GM19043 (cell line): Measurements from ENCODE around the gene NR2F1-AS1.

ENCODE experiments used
- ATAC-seq: cut with Tn5 transposase; IDR thresholded peaks from one replicate; pipeline ENCODE4 v1.9.1; 2021; ENCODE audit warnings: low read depth; ENCODE audit not compliant: unreplicated experiment

Gene NR2F1-AS1

GRCh38 chr5:93452255-93452654 lies 128.8 kb downstream of the NR2F1-AS1 start:
- no peak for ATAC-seq

GRCh38 chr5:93438124-93438523 lies 142.9 kb downstream of the NR2F1-AS1 start:
- ATAC-seq, result no peak

- ATAC-seq, result no peak
Observed at GRCh38 chr5:93436083-93436482, 144.9 kb downstream of the NR2F1-AS1 start.

- ATAC-seq, result no peak
Observed at GRCh38 chr5:93433422-93433821, 147.6 kb downstream of the NR2F1-AS1 start.

- no peak for ATAC-seq
Observed at GRCh38 chr5:93431250-93431649, 149.8 kb downstream of the NR2F1-AS1 start.

GRCh38 chr5:93430673-93431199 lies 150.3 kb downstream of the NR2F1-AS1 start:
- ATAC-seq, result no peak

- no peak for ATAC-seq
Observed at GRCh38 chr5:93430118-93430517, 150.9 kb downstream of the NR2F1-AS1 start.

- no peak for ATAC-seq
Observed at GRCh38 chr5:93428868-93429267, 152.2 kb downstream of the NR2F1-AS1 start.

- ATAC-seq, result no peak
Observed at GRCh38 chr5:93427316-93427715, 153.7 kb downstream of the NR2F1-AS1 start.

- no peak for ATAC-seq
Observed at GRCh38 chr5:93425096-93425495, 155.9 kb downstream of the NR2F1-AS1 start.

GRCh38 chr5:93423300-93423699 lies 157.7 kb downstream of the NR2F1-AS1 start:
- ATAC-seq, result no peak

GRCh38 chr5:93422652-93423280 lies 158.3 kb downstream of the NR2F1-AS1 start:
- no peak for ATAC-seq

- no peak for ATAC-seq
Observed at GRCh38 chr5:93421987-93422401, 159.0 kb downstream of the NR2F1-AS1 start.

- ATAC-seq, result no peak
Observed at GRCh38 chr5:93421468-93421867, 159.6 kb downstream of the NR2F1-AS1 start.

- ATAC-seq, result no peak
Observed at GRCh38 chr5:93417490-93417889, 163.5 kb downstream of the NR2F1-AS1 start.

- ATAC-seq, result no peak
Observed at GRCh38 chr5:93415819-93416218, 165.2 kb downstream of the NR2F1-AS1 start.

GRCh38 chr5:93411716-93412115 lies 169.3 kb downstream of the NR2F1-AS1 start:
- no peak for ATAC-seq

GRCh38 chr5:93409691-93410090 lies 171.3 kb downstream of the NR2F1-AS1 start:
- ATAC-seq, result no peak

- no peak for ATAC-seq
Observed at GRCh38 chr5:93407454-93407853, 173.6 kb downstream of the NR2F1-AS1 start.

- ATAC-seq, result no peak
Observed at GRCh38 chr5:93406971-93407401, 174.0 kb downstream of the NR2F1-AS1 start.

GRCh38 chr5:93404246-93404645 lies 176.8 kb downstream of the NR2F1-AS1 start:
- no peak for ATAC-seq

- no peak for ATAC-seq
Observed at GRCh38 chr5:93403141-93403928, 177.7 kb downstream of the NR2F1-AS1 start.
